ENCODE results near the gene EYA2. TPM values are rescaled to one million over a fixed set of nuclear protein-coding genes. Genes with fewer than 3 reads are reported as not detected.

The EYA2 gene
- polyA plus RNA-seq, 1 experiment: 4.0 TPM

- Histone ChIP-seq H3K27ac (ENCODE audit: low read depth, low read length) (no peak overlapping the region), H3K4me3 (ENCODE audit: low read depth, low read length) (no peak overlapping the region), H3K9me3 (ENCODE audit: control insufficient read depth, insufficient read depth, low read length) (peaks cover 5% of the 10 kb centered on the region), H3K27me3 (ENCODE audit: control insufficient read depth, insufficient read depth, low read length) (no peaks in the 10 kb centered on the region)
- ChIA-PET POLR2A (no interaction called here), CTCF (no interaction called here)
- TF ChIP-seq, protein P1, sequence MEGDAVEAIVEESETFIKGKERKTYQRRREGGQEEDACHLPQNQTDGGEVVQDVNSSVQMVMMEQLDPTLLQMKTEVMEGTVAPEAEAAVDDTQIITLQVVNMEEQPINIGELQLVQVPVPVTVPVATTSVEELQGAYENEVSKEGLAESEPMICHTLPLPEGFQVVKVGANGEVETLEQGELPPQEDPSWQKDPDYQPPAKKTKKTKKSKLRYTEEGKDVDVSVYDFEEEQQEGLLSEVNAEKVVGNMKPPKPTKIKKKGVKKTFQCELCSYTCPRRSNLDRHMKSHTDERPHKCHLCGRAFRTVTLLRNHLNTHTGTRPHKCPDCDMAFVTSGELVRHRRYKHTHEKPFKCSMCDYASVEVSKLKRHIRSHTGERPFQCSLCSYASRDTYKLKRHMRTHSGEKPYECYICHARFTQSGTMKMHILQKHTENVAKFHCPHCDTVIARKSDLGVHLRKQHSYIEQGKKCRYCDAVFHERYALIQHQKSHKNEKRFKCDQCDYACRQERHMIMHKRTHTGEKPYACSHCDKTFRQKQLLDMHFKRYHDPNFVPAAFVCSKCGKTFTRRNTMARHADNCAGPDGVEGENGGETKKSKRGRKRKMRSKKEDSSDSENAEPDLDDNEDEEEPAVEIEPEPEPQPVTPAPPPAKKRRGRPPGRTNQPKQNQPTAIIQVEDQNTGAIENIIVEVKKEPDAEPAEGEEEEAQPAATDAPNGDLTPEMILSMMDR (IDR thresholded peaks at IDR 0.05; ENCODE audit: low read depth, low read length): no peak
- DNase-seq (ENCODE audit: low read depth, low spot score): no peak
Measured at GRCh38 chr20:46913329-46914044, 18.8 kb downstream of the EYA2 start.

DNA sequence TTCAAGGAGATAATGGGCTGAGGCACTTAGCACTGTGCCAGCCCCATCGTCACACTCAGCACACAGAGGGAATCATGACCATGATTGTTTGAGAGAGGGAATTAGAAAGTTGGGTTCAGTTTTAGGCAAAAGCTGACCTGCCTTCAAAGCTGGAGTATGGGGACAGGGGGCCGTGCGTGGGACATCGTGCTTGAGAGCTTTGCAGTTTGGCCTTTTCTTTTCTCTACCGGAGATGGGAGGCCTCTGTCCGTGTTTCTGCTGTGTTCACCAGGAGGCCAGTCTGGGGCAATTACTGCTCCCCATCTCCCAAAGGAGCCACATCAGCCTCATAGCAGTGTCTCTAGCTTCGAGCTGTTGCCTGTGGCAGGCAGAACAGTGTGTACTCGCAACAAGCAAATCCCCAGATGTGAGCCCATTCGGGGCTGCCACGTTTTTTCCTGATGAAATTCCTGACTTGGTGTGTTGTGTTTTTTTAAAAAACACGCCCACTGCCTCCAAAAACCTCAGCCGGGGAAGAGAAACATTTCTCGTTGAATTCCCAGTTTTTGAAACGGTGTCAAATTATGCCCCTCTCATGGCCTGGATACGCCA, 20.2 kb downstream of the EYA2 start:
- H3K4me3 ChIP-seq (ENCODE audit: low read depth, low read length): no peak overlapping the region
- TF ChIP-seq, protein P1 (IDR thresholded peaks at IDR 0.05; ENCODE audit: low read depth, low read length): no peak
- peaks cover 5% of the 10 kb centered on the region for H3K9me3 ChIP-seq (ENCODE audit: control insufficient read depth, insufficient read depth, low read length)
- ChIA-PET CTCF (no interaction called here), POLR2A (no interaction called here)
- no peaks in the 10 kb centered on the region for H3K27me3 ChIP-seq (ENCODE audit: control insufficient read depth, insufficient read depth, low read length)
- H3K27ac ChIP-seq (ENCODE audit: low read depth, low read length): no peak overlapping the region
- DNase-seq (ENCODE audit: low read depth, low spot score): no peak

- Histone ChIP-seq H3K27me3 (ENCODE audit: control insufficient read depth, insufficient read depth, low read length) (no peaks in the 10 kb centered on the region), H3K4me3 (ENCODE audit: low read depth, low read length) (no peak overlapping the region), H3K9me3 (ENCODE audit: control insufficient read depth, insufficient read depth, low read length) (peaks cover 5% of the 10 kb centered on the region), H3K27ac (ENCODE audit: low read depth, low read length) (no peak overlapping the region)
- DNase-seq (ENCODE audit: low read depth, low spot score): no peak
- POLR2A ChIA-PET: no interaction called here
- CTCF ChIA-PET: no interaction called here
- TF ChIP-seq, protein P1 (IDR thresholded peaks at IDR 0.05; ENCODE audit: low read depth, low read length): no peak
Measured at GRCh38 chr20:46915575-46916257, 21.1 kb downstream of the EYA2 start.

DNA sequence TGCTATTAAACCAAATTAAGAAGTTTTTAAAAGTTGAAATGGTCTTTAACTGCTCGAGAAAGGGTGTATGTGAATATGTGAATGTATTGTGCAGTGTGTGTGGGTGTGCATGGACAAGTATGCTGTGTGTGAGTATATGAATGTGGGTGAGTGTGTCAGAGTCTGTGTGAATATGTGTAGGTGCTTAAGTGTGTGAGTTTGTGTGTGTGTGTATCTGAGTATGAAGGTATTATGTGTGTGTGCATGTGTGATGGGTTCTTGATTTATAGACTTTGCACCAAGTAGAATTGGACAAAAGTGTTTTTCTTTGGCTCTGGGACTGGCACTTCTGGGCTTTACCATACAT, 21.6 kb downstream of the EYA2 start:
- ChIA-PET POLR2A (no interaction called here), CTCF (no interaction called here)
- DNase-seq (ENCODE audit: low read depth, low spot score): no peak
- no peak overlapping the region for H3K4me3 ChIP-seq (ENCODE audit: low read depth, low read length)
- TF ChIP-seq, protein P1 (IDR thresholded peaks at IDR 0.05; ENCODE audit: low read depth, low read length): no peak
- no peak overlapping the region for H3K27ac ChIP-seq (ENCODE audit: low read depth, low read length)
- peaks cover 5% of the 10 kb centered on the region for H3K9me3 ChIP-seq (ENCODE audit: control insufficient read depth, insufficient read depth, low read length)
- no peaks in the 10 kb centered on the region for H3K27me3 ChIP-seq (ENCODE audit: control insufficient read depth, insufficient read depth, low read length)

GRCh38 chr20:46917155-46917554, 22.5 kb downstream of the EYA2 start:
- CTCF ChIA-PET: no interaction called here
- TF ChIP-seq, protein P1 (IDR thresholded peaks at IDR 0.05; ENCODE audit: low read depth, low read length): no peak
- Histone ChIP-seq H3K27me3 (ENCODE audit: control insufficient read depth, insufficient read depth, low read length) (no peaks in the 10 kb centered on the region), H3K27ac (ENCODE audit: low read depth, low read length) (no peak overlapping the region), H3K9me3 (ENCODE audit: control insufficient read depth, insufficient read depth, low read length) (peaks cover 5% of the 10 kb centered on the region), H3K4me3 (ENCODE audit: low read depth, low read length) (no peak overlapping the region)
- POLR2A ChIA-PET: no interaction called here
- DNase-seq (ENCODE audit: low read depth, low spot score): no peak
